MM.1S (cell line): ENCODE measurements around the gene SORL1.

Source experiments
- EZH2 ChIP-seq: fragments of 300-600 bp; sonication (generic); optimal IDR thresholded peaks from 2 replicates; pipeline ENCODE3; 2017; ENCODE audit warnings: low read depth, mild to moderate bottlenecking, antibody characterized with exemption, low read length, mixed read lengths
- TF ChIP-seq, protein P1 (sequence below): fragments of 300-600 bp; sonication (generic); IDR thresholded peaks from 2 replicates; pipeline ENCODE4 v1.5.1; 2016; ENCODE audit warnings: antibody characterized with exemption, low read length, mixed read lengths

DNA sequence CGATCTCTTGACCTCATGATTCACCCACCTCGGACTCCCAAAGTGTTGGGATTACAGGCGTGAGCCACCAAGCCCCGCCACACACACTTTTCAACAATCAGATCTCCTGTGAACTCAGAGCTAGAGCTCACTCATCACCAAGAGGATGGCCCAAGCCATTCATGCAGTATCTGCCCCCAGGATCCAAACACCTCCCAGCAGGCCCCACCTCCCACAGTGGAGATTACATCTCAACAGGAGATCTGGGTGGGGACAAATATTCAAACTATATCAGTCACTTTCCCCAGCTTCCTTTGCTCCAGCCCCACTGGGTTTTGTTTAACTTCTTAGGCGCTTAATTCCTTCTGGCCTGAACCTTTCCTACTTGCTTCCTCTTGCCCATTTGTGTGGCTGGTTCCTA lies 26.3 kb upstream of the SORL1 start:
- TF ChIP-seq, protein P1, sequence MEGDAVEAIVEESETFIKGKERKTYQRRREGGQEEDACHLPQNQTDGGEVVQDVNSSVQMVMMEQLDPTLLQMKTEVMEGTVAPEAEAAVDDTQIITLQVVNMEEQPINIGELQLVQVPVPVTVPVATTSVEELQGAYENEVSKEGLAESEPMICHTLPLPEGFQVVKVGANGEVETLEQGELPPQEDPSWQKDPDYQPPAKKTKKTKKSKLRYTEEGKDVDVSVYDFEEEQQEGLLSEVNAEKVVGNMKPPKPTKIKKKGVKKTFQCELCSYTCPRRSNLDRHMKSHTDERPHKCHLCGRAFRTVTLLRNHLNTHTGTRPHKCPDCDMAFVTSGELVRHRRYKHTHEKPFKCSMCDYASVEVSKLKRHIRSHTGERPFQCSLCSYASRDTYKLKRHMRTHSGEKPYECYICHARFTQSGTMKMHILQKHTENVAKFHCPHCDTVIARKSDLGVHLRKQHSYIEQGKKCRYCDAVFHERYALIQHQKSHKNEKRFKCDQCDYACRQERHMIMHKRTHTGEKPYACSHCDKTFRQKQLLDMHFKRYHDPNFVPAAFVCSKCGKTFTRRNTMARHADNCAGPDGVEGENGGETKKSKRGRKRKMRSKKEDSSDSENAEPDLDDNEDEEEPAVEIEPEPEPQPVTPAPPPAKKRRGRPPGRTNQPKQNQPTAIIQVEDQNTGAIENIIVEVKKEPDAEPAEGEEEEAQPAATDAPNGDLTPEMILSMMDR: no peak
- no peak for TF ChIP-seq EZH2
